ENCODE data around the gene TTC3. TPM values are rescaled to one million over a fixed set of nuclear protein-coding genes. Genes with fewer than 3 reads are reported as not detected.

The TTC3 gene
- total and polyA plus RNA-seq, 10 of the 15 experiments (the other 5 are each of a cell fraction or from before 2014, with no cell fraction given) = 23.1 to 94.9 (median 72.7) TPM

- intact Hi-C loops (cut with micrococcal nuclease; ENCODE audit: unreplicated experiment) (no loop called here), in situ Hi-C loops (cut with MboI) (no loop called here)
- WGBS (ENCODE audit: insufficient coverage, insufficient replicate concordance, low lambda C conversion rate, missing lambda C conversion rate) = 68% methylated on average over 7 of the region's 7 CpGs
- Histone ChIP-seq H3K9ac (ENCODE audit: control insufficient read depth, insufficient read depth, low read length) (no peak overlapping the region), H4K20me1 (ENCODE audit: control insufficient read depth, insufficient read depth) (no peaks in the 10 kb centered on the region), H3K36me3 (ENCODE audit: control insufficient read depth in 2 of 2, insufficient read depth in 2 of 2, low read length in 1 of 2) (peaks cover 6 to 14% of the 10 kb centered on the region in 2 experiments), H3K9me3 (replicated peaks; ENCODE audit: control insufficient read depth, insufficient read depth, low read length) (no peaks in the 10 kb centered on the region; the same call in 2 of the 3 replicates), H3K27me3 (replicated peaks in 1 of 2; ENCODE audit: control insufficient read depth in 2 of 2, insufficient read depth in 2 of 2, low read length in 1 of 2) (no peaks in the 10 kb centered on the region), H3K79me2 (ENCODE audit: control insufficient read depth, insufficient read depth, low read length) (no peaks in the 10 kb centered on the region), H3K4me1 (ENCODE audit: control insufficient read depth, insufficient read depth, low read length) (peaks cover 33% of the 10 kb centered on the region), H2AFZ (ENCODE audit: control insufficient read depth, low read depth, low read length) (no peak overlapping the region), H3K4me3 (no peak overlapping the region), H3K27ac (ENCODE audit: control insufficient read depth, insufficient read depth) (no peak overlapping the region), H3K4me2 (ENCODE audit: control insufficient read depth, insufficient read depth) (no peak overlapping the region)
- SMC1A ChIA-PET (ENCODE audit: uncharacterized antibody, unreplicated experiment) = interaction anchor here (0.7 kb wide), 1 partner anchor 20 kb away, joined by 3 read pairs; no protein-coding TSS in a partner anchor
- DNase-seq (ENCODE audit: low read depth, low spot score) (no peak), ATAC-seq (no peak), FAIRE-seq (no peak)
- TF ChIP-seq MYB (IDR thresholded peaks at IDR 0.05; ENCODE audit: borderline replicate concordance, low read depth, low read length) (no peak), ZZZ3 (IDR thresholded peaks at IDR 0.05; ENCODE audit: control insufficient read depth, insufficient read length, low read depth) (no peak), ATF7 (IDR thresholded peaks at IDR 0.05; ENCODE audit: low read depth) (no peak)
- BruUV-seq (replicated peaks) = no TSS peak
- CTCF ChIA-PET = interaction anchor here (1.6 kb wide), 1 partner anchor 37 kb away, joined by 5 read pairs; no protein-coding TSS in a partner anchor
- POLR2A ChIA-PET = interaction anchor here (1.3 kb wide), 1 partner anchor 13 kb away, joined by 4 read pairs; no protein-coding TSS in a partner anchor
- RAD21 ChIA-PET (ENCODE audit: unreplicated experiment) = interaction anchor here (0.6 to 0.7 kb wide), 2 partner anchors 36 to 52 kb away, joined by 3 read pairs; no protein-coding TSS in a partner anchor
These were observed 131.5 kb downstream of the TTC3 start for GRCh38 chr21:37204580-37204979.

- no peak overlapping the region; the same call in 1 of the 2 replicates for H3K9ac ChIP-seq (ENCODE audit: control insufficient read depth, insufficient read depth, low read length)
- in situ Hi-C loops (cut with MboI) (no loop called here), intact Hi-C loops (cut with micrococcal nuclease; ENCODE audit: unreplicated experiment) (loop anchor here (5.0 kb wide), 1 partner anchor 51 kb away; no protein-coding TSS in a partner anchor)
- H3K9me3 ChIP-seq (replicated peaks; ENCODE audit: control insufficient read depth, insufficient read depth, low read length) = no peaks in the 10 kb centered on the region; the same call in 2 of the 3 replicates
- no peak overlapping the region for H2AFZ ChIP-seq (ENCODE audit: control insufficient read depth, low read depth, low read length)
- H3K79me2 ChIP-seq (ENCODE audit: control insufficient read depth, insufficient read depth, low read length) = no peaks in the 10 kb centered on the region
- BruUV-seq (replicated peaks) = no TSS peak
- H3K4me2 ChIP-seq (ENCODE audit: control insufficient read depth, insufficient read depth) = no peak overlapping the region; the same call in 1 of the 2 replicates
- ATAC-seq = no peak
- no peaks in the 10 kb centered on the region for H4K20me1 ChIP-seq (ENCODE audit: control insufficient read depth, insufficient read depth)
- FAIRE-seq = no peak
- H3K4me1 ChIP-seq (ENCODE audit: control insufficient read depth, insufficient read depth, low read length) = peaks cover 40% of the 10 kb centered on the region
- peak overlapping the region; percentile 96 for H3K27ac ChIP-seq (ENCODE audit: control insufficient read depth, insufficient read depth)
- TF ChIP-seq RELA (IDR thresholded peaks at IDR 0.05; ENCODE audit: borderline replicate concordance, partially characterized antibody) (peak; percentile 31), MLLT1 (IDR thresholded peaks at IDR 0.05) (0 out of 2 replicates have a peak, but pooled peaks have one; percentile 14), NR2C1 (IDR thresholded peaks at IDR 0.05) (no peak)
- no peak for DNase-seq (ENCODE audit: low read depth, low spot score)
- CTCF ChIA-PET = interaction anchor here (0.9 to 2.1 kb wide), 3 partner anchors 12 to 60 kb away, joined by 5 read pairs; partner anchors contain the start of gene VPS26C
- WGBS (ENCODE audit: insufficient coverage, insufficient replicate concordance, low lambda C conversion rate, missing lambda C conversion rate) = 87% methylated on average over 7 of the region's 7 CpGs
- SMC1A ChIA-PET (ENCODE audit: uncharacterized antibody, unreplicated experiment) = no interaction called here
- no peak overlapping the region for H3K4me3 ChIP-seq
- H3K36me3 ChIP-seq (ENCODE audit: control insufficient read depth in 2 of 2, insufficient read depth in 2 of 2, low read length in 1 of 2) = peaks cover 0 to 8% of the 10 kb centered on the region in 2 experiments; a peak in 1 of 4 replicates
- no peaks in the 10 kb centered on the region for H3K27me3 ChIP-seq (replicated peaks in 1 of 2; ENCODE audit: control insufficient read depth in 2 of 2, insufficient read depth in 2 of 2, low read length in 1 of 2)
- RAD21 ChIA-PET (ENCODE audit: unreplicated experiment) = no interaction called here
- POLR2A ChIA-PET = interaction anchor here (2.1 to 2.4 kb wide), 2 partner anchors 14 to 60 kb away, joined by 8 to 12 read pairs; partner anchors contain the start of gene VPS26C
These were observed 133.4 kb downstream of the TTC3 start for GRCh38 chr21:37206496-37206895.

Measured in GM12878 (cell line).